ENCODE results near the gene CUL4A. TPM values are rescaled to one million over a fixed set of nuclear protein-coding genes. Genes with fewer than 3 reads are reported as not detected.

The CUL4A gene
- total and polyA plus RNA-seq, 7 donors: 75.4 to 180 (median 135) TPM

GRCh38 chr13:113192902-113193301 is 16.5 kb upstream of the CUL4A start:
- WGBS, 3 donors: 97 to 99% (median 98%) methylated on average over 2 of the region's 2 CpGs
- no peaks in the 10 kb centered on the region for H3K27me3 ChIP-seq (ENCODE audit: insufficient read depth in 3 of 3, low read length in 2 of 3)
- no peaks in the 10 kb centered on the region for H3K4me1 ChIP-seq
- no peak for ATAC-seq
- TF ChIP-seq CTCF (IDR thresholded peaks at IDR 0.05): no peak
- DNase-seq: no peak
- no peak overlapping the region for H3K27ac ChIP-seq
- H3K36me3 ChIP-seq (ENCODE audit: insufficient read depth in 1 of 2, low read depth in 1 of 2): peaks cover 11 to 97% of the 10 kb centered on the region in 2 donors
- no peak overlapping the region for H3K4me3 ChIP-seq
- intact Hi-C loops (cut with DNase I): no loop called here
- no peaks in the 10 kb centered on the region for H3K9me3 ChIP-seq

GRCh38 chr13:113195360-113195759 is 14.1 kb upstream of the CUL4A start:
- no peak for DNase-seq
- TF ChIP-seq CTCF (IDR thresholded peaks at IDR 0.05): no peak
- H3K9me3 ChIP-seq: no peaks in the 10 kb centered on the region
- H3K36me3 ChIP-seq (ENCODE audit: insufficient read depth in 1 of 2, low read depth in 1 of 2): peaks cover 13 to 99% of the 10 kb centered on the region in 2 donors
- H3K27me3 ChIP-seq (ENCODE audit: insufficient read depth in 3 of 3, low read length in 2 of 3): no peaks in the 10 kb centered on the region
- no peak overlapping the region for H3K4me3 ChIP-seq
- no peak overlapping the region for H3K27ac ChIP-seq
- intact Hi-C loops (cut with DNase I): no loop called here
- ATAC-seq: no peak
- whole genome bisulfite sequencing, 3 donors: 83 to 89% (median 87%) methylated on average over 6 of the region's 6 CpGs
- no peaks in the 10 kb centered on the region for H3K4me1 ChIP-seq

GRCh38 chr13:113196970-113197737 is 12.3 kb upstream of the CUL4A start:
- WGBS, 3 donors: 45 to 59% (median 52%) methylated on average over 9 of the region's 9 CpGs
- no peak for TF ChIP-seq CTCF (IDR thresholded peaks at IDR 0.05)
- Histone ChIP-seq H3K4me1 (no peaks in the 10 kb centered on the region), H3K27me3 (ENCODE audit: insufficient read depth in 3 of 3, low read length in 2 of 3) (no peaks in the 10 kb centered on the region), H3K27ac (peak overlapping the region; percentile 17), H3K36me3 (ENCODE audit: insufficient read depth in 1 of 2, low read depth in 1 of 2) (peaks cover 12 to 85% of the 10 kb centered on the region in 2 donors), H3K4me3 (no peak overlapping the region), H3K9me3 (no peaks in the 10 kb centered on the region)
- DNase-seq (no peak), ATAC-seq (peak in 3 of 4 donors; percentile 63 to 70 (median 69))
- intact Hi-C loops (cut with DNase I): no loop called here

- peaks cover 9 to 47% of the 10 kb centered on the region in 2 donors for H3K36me3 ChIP-seq (ENCODE audit: insufficient read depth in 1 of 2, low read depth in 1 of 2)
Observed at GRCh38 chr13:113201815-113202214, 7.6 kb upstream of the CUL4A start.

More at GRCh38 chr13:113201815-113202214, 7.6 kb upstream of the CUL4A start:
- Histone ChIP-seq H3K27me3 (ENCODE audit: insufficient read depth in 3 of 3, low read length in 2 of 3) (no peaks in the 10 kb centered on the region), H3K9me3 (no peaks in the 10 kb centered on the region), H3K4me1 (peaks cover 27% of the 10 kb centered on the region), H3K4me3 (no peak overlapping the region), H3K27ac (no peak overlapping the region)
- TF ChIP-seq CTCF (IDR thresholded peaks at IDR 0.05): no peak
- DNase-seq: no peak
- ATAC-seq: no peak
- intact Hi-C loops (cut with DNase I): loop anchor here in 1 of 2 donors (10.0 kb wide), 1 partner anchor 167 kb away; no protein-coding TSS in a partner anchor
- WGBS, 3 donors: 90 to 96% (median 91%) methylated on average over 2 of the region's 2 CpGs
